ENCODE results near the gene DDX1. TPM values are rescaled to one million over a fixed set of nuclear protein-coding genes. Genes with fewer than 3 reads are reported as not detected.

Gene DDX1
- total and polyA plus RNA-seq, 9 of the 15 experiments (the other 6 are each of a cell fraction or from before 2014, with no cell fraction given) = 116 to 277 (median 232) TPM

DNA sequence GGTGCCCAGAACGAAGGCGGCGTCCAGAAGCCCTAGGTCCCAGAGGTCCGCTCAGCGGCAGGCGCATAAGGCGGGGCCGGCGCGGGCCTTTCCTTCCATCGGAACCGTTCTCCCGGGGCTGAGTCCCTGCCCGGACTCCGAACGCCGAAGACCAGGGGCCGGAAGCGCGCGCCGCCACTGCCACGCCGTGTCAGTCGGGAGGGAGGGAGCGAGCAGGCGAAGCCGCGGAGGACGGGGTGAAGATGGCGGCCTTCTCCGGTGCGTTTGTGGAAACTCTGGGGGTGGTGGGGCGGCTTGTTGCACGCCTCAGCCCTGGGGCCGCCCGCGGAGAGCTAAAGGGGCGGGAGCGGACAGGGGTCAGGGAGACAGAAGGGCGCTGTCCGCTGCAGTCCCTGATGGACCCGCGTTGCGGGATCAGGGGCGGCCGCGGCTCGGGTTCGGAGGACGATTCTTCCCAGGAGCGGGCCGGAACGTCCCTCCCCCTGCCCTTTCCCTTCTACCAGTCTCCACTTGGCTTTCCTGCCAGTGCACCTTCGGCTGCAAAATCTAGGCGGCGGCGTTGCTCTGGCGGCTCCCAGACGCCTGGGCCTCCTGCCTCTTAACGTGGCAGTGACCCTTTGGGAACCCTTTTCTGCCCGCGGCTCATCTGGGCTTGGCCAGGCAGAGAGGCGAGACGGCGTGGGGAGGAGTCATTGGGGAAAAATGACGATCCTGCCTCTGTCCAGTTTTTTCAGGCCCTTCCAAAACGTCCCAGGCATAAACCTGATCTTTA lies at the start of gene DDX1 (continued):
- no peak for TF ChIP-seq RREB1 (CRISPR knock-in tag; IDR thresholded peaks at IDR 0.05)
- TF ChIP-seq ZZZ3 (IDR thresholded peaks at IDR 0.05) = no peak
- no peak for TF ChIP-seq ZNF408 (CRISPR knock-in tag; IDR thresholded peaks at IDR 0.05; ENCODE audit: low read depth)
- no peak for TF ChIP-seq NR3C1 (CRISPR knock-in tag; IDR thresholded peaks at IDR 0.05)
- TF ChIP-seq, protein P1, sequence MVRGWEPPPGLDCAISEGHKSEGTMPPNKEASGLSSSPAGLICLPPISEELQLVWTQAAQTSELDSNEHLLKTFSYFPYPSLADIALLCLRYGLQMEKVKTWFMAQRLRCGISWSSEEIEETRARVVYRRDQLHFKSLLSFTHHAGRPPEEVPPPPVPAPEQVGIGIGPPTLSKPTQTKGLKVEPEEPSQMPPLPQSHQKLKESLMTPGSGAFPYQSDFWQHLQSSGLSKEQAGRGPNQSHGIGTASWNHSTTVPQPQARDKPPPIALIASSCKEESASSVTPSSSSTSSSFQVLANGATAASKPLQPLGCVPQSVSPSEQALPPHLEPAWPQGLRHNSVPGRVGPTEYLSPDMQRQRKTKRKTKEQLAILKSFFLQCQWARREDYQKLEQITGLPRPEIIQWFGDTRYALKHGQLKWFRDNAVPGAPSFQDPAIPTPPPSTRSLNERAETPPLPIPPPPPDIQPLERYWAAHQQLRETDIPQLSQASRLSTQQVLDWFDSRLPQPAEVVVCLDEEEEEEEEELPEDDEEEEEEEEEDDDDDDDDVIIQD (CRISPR knock-in tag; IDR thresholded peaks at IDR 0.05) = no peak
- no peak for TF ChIP-seq HDAC8 (tag; IDR thresholded peaks at IDR 0.05)
- no peak for TF ChIP-seq XRCC4 (IDR thresholded peaks at IDR 0.05; ENCODE audit: extremely low read depth, insufficient read depth, insufficient read length)
- TF ChIP-seq ELK1 (CRISPR knock-in tag; IDR thresholded peaks at IDR 0.05) = no peak
- TF ChIP-seq SRSF7 (optimal IDR thresholded peaks at IDR 0.05; ENCODE audit: low read depth, low read length) = no peak
- TF ChIP-seq CREB3 (tag; conservative IDR thresholded peaks at IDR 0.05; ENCODE audit: low read depth) = peak; percentile 49; the same call in 1 of the 2 replicates
- TF ChIP-seq THAP12 (CRISPR knock-in tag; IDR thresholded peaks at IDR 0.05) = no peak; the same call in 1 of the 2 replicates
- peak in 1 of 2 experiments; percentile 48; a peak in 2 of 4 replicates for TF ChIP-seq RCOR1 (IDR thresholded peaks at IDR 0.05; ENCODE audit: borderline replicate concordance in 1 of 2, low read depth in 2 of 2, low read length in 2 of 2)
- TF ChIP-seq CBFA2T2 (conservative IDR thresholded peaks at IDR 0.05) = no peak
- peak; percentile 97 to 99 for TF ChIP-seq MAZ (CRISPR knock-in tag; conservative IDR thresholded peaks at IDR 0.05 in 1 of 2, IDR thresholded peaks at IDR 0.05 in 1 of 2)

All from K562 (cell line).